ENCODE data around the gene NANS. TPM values are rescaled to one million over a fixed set of nuclear protein-coding genes. Genes with fewer than 3 reads are reported as not detected.
"Not testable (repeated sequence)": the region's sequence is repeated elsewhere in the genome, so short reads cannot be mapped to it uniquely, and the experiment has no call there.

Gene NANS
- total RNA-seq, 4 donors from 2014 or later, result 28.5 to 68.8 (median 53.6) TPM

GRCh38 chr9:98117984-98118639 lies 61.6 kb downstream of the NANS start:
- DNase-seq, result no peak
- intact Hi-C loops (cut with DNase I), result no loop called here
- Histone ChIP-seq H3K4me3 (replicated peaks in 1 of 3) (no peak overlapping the region), H3K36me3 (no peaks in the 10 kb centered on the region), H3K9me3 (no peaks in the 10 kb centered on the region), H3K27me3 (no peaks in the 10 kb centered on the region), H3K27ac (no peak overlapping the region), H3K4me1 (peaks cover 0 to 20% of the 10 kb centered on the region in 2 donors)
- TF ChIP-seq, protein P1, sequence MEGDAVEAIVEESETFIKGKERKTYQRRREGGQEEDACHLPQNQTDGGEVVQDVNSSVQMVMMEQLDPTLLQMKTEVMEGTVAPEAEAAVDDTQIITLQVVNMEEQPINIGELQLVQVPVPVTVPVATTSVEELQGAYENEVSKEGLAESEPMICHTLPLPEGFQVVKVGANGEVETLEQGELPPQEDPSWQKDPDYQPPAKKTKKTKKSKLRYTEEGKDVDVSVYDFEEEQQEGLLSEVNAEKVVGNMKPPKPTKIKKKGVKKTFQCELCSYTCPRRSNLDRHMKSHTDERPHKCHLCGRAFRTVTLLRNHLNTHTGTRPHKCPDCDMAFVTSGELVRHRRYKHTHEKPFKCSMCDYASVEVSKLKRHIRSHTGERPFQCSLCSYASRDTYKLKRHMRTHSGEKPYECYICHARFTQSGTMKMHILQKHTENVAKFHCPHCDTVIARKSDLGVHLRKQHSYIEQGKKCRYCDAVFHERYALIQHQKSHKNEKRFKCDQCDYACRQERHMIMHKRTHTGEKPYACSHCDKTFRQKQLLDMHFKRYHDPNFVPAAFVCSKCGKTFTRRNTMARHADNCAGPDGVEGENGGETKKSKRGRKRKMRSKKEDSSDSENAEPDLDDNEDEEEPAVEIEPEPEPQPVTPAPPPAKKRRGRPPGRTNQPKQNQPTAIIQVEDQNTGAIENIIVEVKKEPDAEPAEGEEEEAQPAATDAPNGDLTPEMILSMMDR (IDR thresholded peaks at IDR 0.05), result no peak
- no peak for TF ChIP-seq POLR2A (IDR thresholded peaks at IDR 0.05)
- 84 to 88% methylated on average over 5 of the region's 5 CpGs for WGBS, 2 donors

DNA sequence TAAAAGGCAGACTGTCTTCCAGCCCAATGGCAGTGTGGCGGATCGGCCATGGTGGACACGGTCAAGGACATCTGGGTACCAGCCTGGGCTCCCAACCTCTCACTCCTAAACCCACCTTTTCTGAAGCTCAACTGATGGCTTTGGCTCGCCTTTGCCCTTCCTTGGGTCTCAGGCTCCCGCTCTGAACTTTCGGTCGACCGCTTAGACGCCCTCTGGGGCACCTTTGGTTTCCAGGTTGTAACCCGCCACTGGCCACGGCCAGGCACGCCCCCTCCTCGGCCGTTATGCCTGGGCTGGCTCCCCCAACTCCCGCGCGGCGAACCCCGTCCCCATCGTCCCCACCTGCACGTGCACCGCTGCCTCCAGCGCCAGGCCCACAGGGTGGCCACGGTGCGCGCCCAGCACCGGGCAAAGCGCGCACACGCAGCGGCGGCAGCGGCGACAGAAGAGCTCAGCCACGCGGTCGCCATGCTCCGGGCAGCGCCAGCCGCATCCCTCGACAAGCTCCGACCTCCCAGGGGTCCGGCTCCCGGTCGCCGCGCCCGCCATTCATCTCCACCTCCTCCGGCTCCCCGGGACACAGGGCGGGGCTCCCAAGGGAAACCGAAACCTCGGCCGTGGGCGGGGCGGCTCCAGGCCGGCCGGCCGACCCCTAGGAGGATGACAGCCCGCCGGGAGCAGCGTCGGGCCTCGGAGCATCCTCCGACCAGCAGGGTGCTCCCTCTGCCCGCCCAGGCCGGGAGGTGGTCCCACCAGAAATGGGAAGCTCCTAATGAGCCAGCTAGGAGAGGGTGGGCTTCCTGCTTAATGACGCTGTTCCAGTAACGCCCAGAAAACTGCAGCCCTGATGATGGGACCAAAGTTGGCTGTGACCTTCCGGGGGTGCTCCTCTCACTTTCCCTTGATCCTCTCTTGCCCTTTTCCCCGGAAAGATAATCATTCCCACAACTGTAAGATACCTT lies 62.4 kb downstream of the NANS start, which contains the start of gene TRIM14:
TRIM14 (minus strand) TSS at position 583 of the 962 bp plus-strand sequence; CDS start at position 549, 34 bp downstream.
- 17 to 33% methylated on average over 17 to 20 of the region's 71 CpGs for whole genome bisulfite sequencing, 2 donors

DNA sequence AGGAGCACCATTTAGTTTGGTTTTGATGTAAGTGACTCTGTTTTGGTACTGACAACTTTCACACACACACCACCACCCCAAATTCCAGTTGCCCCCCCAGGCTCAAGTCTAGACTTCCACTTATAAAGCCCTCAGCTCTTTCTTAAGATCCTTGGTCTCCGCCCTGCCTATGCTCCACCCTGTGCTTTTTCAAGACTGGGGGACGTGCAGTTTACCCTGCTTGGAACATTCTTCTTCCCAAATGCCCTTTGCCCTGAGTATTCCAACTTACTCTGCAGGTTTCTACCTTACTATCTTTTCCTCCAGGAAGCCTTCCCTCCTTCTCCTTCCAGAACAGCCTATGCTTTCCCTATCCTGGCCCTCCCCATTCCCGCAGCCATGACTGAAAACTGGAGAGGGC lies 63.9 kb downstream of the NANS start:
- TF ChIP-seq, protein P1 (IDR thresholded peaks at IDR 0.05), result no peak
- no peak for TF ChIP-seq POLR2A (IDR thresholded peaks at IDR 0.05)
- Histone ChIP-seq H3K4me1 (peaks cover 0 to 20% of the 10 kb centered on the region in 2 donors), H3K27me3 (no peaks in the 10 kb centered on the region), H3K9me3 (no peaks in the 10 kb centered on the region), H3K4me3 (replicated peaks in 1 of 3) (no peak overlapping the region), H3K36me3 (no peaks in the 10 kb centered on the region), H3K27ac (peak overlapping the region in 2 of 3 donors; percentile 15 to 43)
- DNase-seq, result no peak
- intact Hi-C loops (cut with DNase I), result no loop called here
- 65 to 71% methylated on average over 3 of the region's 3 CpGs for WGBS, 2 donors

More for the DNA sequence above, 62.4 kb downstream of the NANS start, which contains the start of gene TRIM14:
- intact Hi-C loops (cut with DNase I), result no loop called here
- TF ChIP-seq, protein P1 (IDR thresholded peaks at IDR 0.05), result no peak
- peak in 1 of 2 donors; percentile 14 for TF ChIP-seq POLR2A (IDR thresholded peaks at IDR 0.05)
- H3K27ac ChIP-seq, result peak within 1 kb of the TSS in 2 of 3 donors; percentile 15 to 50
- H3K36me3 ChIP-seq, result no peaks in the 10 kb centered on the region
- DNase-seq, result peak; percentile 54 to 60
- no peaks in the 10 kb centered on the region for H3K27me3 ChIP-seq
- H3K9me3 ChIP-seq, result no peaks in the 10 kb centered on the region
- peak within 1 kb of the TSS; percentile 41 to 66 (median 56) for H3K4me3 ChIP-seq (replicated peaks in 1 of 3)
- peaks cover 0 to 20% of the 10 kb centered on the region in 2 donors for H3K4me1 ChIP-seq

GRCh38 chr9:98121058-98121457 lies 64.5 kb downstream of the NANS start:
- no peaks in the 10 kb centered on the region for H3K36me3 ChIP-seq
- no peaks in the 10 kb centered on the region for H3K27me3 ChIP-seq
- 18 to 23% methylated on average over 3 of the region's 3 CpGs for WGBS, 2 donors
- H3K27ac ChIP-seq, result peak overlapping the region in 1 of 3 donors; percentile 15
- intact Hi-C loops (cut with DNase I), result no loop called here
- peaks cover 0 to 20% of the 10 kb centered on the region in 2 donors for H3K4me1 ChIP-seq
- TF ChIP-seq, protein P1 (IDR thresholded peaks at IDR 0.05), result peak in 1 of 6 experiments; percentile 22
- TF ChIP-seq POLR2A (IDR thresholded peaks at IDR 0.05), result no peak
- DNase-seq, result peak; percentile 23 to 43
- no peaks in the 10 kb centered on the region for H3K9me3 ChIP-seq
- H3K4me3 ChIP-seq (replicated peaks in 1 of 3), result no peak overlapping the region

- WGBS, 2 donors, result 96 to 97% methylated on average over 13 of the region's 13 CpGs
- DNase-seq; H3K9me3 ChIP-seq; H3K4me3 ChIP-seq (replicated peaks in 1 of 3); H3K27me3 ChIP-seq; intact Hi-C loops (cut with DNase I); H3K36me3 ChIP-seq; H3K27ac ChIP-seq: not testable (repeated sequence)
- H3K4me1 ChIP-seq, result peaks cover 0 to 15% of the 10 kb centered on the region in 2 donors
Measured at GRCh38 chr9:98124091-98124490, 67.6 kb downstream of the NANS start.

Measured in thyroid gland (tissue), 4 donors.